Coronary artery (tissue), 2 donors: ENCODE results near the gene SLC6A6.
"Not testable (repeated sequence)": the region's sequence is repeated elsewhere in the genome, so short reads cannot be mapped to it uniquely, and the experiment has no call there.

Experiments
- DNase-seq: peaks from one replicate; pipeline ENCODE4 v3.0.0-alpha.2; 2017; ENCODE audit warnings: low spot score
- H3K27ac ChIP-seq, 2 donors: fragments of 200-600 bp; sonication (generic); one replicate each; pipeline ENCODE4 v1.5.1; 2016 to 2019
- H3K4me3 ChIP-seq: fragments of 200-600 bp; sonication (generic); 2 replicates; pipeline ENCODE4 v1.5.1; 2016; ENCODE audit warnings: mild to moderate bottlenecking, moderate library complexity
- TF ChIP-seq, protein P1 (sequence below): fragments of 200-600 bp; sonication (generic); IDR thresholded peaks from one replicate; pipeline ENCODE4 v1.5.1; 2019; ENCODE audit warnings: antibody characterized with exemption

The SLC6A6 gene

GRCh38 chr3:14436954-14437281, 34.5 kb downstream of the SLC6A6 start:
- H3K4me3 ChIP-seq = no peak overlapping the region
- TF ChIP-seq, protein P1, sequence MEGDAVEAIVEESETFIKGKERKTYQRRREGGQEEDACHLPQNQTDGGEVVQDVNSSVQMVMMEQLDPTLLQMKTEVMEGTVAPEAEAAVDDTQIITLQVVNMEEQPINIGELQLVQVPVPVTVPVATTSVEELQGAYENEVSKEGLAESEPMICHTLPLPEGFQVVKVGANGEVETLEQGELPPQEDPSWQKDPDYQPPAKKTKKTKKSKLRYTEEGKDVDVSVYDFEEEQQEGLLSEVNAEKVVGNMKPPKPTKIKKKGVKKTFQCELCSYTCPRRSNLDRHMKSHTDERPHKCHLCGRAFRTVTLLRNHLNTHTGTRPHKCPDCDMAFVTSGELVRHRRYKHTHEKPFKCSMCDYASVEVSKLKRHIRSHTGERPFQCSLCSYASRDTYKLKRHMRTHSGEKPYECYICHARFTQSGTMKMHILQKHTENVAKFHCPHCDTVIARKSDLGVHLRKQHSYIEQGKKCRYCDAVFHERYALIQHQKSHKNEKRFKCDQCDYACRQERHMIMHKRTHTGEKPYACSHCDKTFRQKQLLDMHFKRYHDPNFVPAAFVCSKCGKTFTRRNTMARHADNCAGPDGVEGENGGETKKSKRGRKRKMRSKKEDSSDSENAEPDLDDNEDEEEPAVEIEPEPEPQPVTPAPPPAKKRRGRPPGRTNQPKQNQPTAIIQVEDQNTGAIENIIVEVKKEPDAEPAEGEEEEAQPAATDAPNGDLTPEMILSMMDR = no peak
- H3K27ac ChIP-seq = no peak overlapping the region
- no peak for DNase-seq

DNA sequence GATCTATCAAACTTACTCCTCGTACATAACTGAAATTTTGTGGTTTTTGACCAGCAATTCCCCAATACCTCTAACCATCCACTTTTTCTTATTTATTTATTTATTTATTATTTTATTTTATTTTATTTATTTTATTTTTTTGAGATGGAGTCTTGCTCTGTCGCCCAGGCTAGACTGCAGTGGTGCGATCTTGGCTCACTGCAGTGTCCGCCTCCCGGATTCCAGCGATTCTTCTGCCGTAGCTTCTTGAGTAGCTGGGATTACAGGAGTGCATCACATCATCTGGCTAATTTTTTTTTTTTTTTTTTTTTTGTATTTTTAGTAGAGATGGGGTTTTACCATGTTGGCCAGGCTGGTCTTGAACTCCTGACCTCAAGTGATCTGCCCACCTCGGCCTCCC, 35.3 kb downstream of the SLC6A6 start:
- DNase-seq, H3K4me3 ChIP-seq, H3K27ac ChIP-seq: not testable (repeated sequence)

- TF ChIP-seq, protein P1 = no peak
- Histone ChIP-seq H3K4me3 (no peak overlapping the region), H3K27ac (no peak overlapping the region)
- no peak for DNase-seq
These were observed 35.9 kb downstream of the SLC6A6 start for GRCh38 chr3:14438262-14438661.

DNA sequence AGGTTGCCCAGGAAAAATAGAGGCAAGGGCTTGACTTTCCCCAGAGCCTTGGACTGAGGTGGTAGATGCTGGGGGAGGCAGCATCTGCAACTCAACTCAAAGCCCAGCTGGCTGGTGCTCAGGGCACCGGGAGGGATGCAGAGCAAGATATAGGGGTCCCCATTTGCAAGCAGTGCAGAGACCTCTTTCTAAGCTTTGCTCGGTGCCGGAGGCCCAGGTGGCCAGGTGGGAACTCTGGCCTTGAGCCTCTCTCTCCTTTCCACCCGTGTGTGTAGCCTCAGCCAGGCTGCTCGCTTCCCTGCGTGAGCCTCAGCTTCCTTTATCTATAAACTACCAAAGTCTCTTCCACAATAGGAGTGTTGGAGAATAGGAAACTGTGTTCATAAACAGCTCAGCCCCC, 36.5 kb downstream of the SLC6A6 start:
- Histone ChIP-seq H3K27ac (no peak overlapping the region), H3K4me3 (peak overlapping the region; percentile 40)
- DNase-seq = no peak
- TF ChIP-seq, protein P1 = no peak

GRCh38 chr3:14439501-14440167, 37.2 kb downstream of the SLC6A6 start:
- H3K27ac ChIP-seq = no peak overlapping the region
- TF ChIP-seq, protein P1 = no peak
- DNase-seq = no peak
- H3K4me3 ChIP-seq = peak overlapping the region; percentile 40

- no peak overlapping the region for H3K4me3 ChIP-seq
- TF ChIP-seq, protein P1 = no peak
- no peak overlapping the region for H3K27ac ChIP-seq
- DNase-seq = no peak
These were observed 37.7 kb downstream of the SLC6A6 start for GRCh38 chr3:14440168-14440518.

DNA sequence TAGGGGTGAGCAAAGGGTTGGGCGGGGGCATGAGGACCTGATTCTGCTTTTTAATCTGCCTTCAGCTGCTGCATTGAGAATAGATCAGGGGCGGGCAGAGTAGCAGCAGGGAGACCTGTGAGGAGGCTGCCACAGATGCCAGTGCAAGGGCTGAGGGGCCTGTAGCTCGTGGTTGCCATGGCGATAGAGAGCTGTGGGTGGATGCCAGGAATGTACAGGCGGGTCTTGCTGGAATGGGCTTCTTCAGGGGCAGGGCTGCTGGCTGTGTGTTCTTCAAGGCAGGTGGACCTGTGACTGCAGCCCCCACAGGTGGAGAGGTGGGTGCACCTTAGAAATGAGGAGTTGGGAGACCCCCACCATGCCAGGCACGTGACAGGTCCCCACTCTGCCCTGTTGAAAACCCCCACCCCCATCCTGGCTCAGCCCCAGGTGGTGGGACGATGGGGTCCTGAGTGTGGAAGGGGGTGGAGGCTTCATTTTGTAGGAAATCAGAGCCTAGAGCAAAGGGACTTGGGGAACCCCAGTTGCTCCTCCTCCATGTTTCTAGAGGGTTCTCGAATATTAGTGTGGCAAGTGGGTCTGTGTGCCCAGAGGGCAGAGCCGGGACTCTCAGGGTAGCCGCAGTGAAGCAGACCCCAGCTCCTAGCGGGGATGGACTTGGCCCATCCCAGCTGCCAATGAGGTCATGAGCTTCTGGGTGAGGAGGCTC, 38.3 kb downstream of the SLC6A6 start:
- TF ChIP-seq, protein P1 = no peak
- DNase-seq = no peak
- H3K27ac ChIP-seq = no peak overlapping the region
- no peak overlapping the region for H3K4me3 ChIP-seq
